Loucy (cell line): Measurements from ENCODE around the gene WASF3.
"Not testable (repeated sequence)": the region's sequence is repeated elsewhere in the genome, so short reads cannot be mapped to it uniquely, and the experiment has no call there.

Experiments used
- H2AFZ ChIP-seq: fragments of 200-600 bp; sonication (generic); 2 replicates; pipeline ENCODE4 v1.6.0; 2016; ENCODE audit warnings: antibody characterized with exemption, mild to moderate bottlenecking, low read length, moderate library complexity
- H3F3A ChIP-seq: fragments of 200-600 bp; 2 replicates; pipeline ENCODE4 v1.6.0; 2016; ENCODE audit warnings: antibody characterized with exemption, low read depth, mild to moderate bottlenecking
- H3K27me3 ChIP-seq: fragments of 200-600 bp; sonication (generic); 2 replicates; pipeline ENCODE4 v1.6.1; 2014; ENCODE audit warnings: low read length, mild to moderate bottlenecking; ENCODE audit not compliant: insufficient read depth, poor library complexity, severe bottlenecking
- H3K36me3 ChIP-seq: fragments of 200-600 bp; sonication (generic); 2 replicates; pipeline ENCODE4 v1.6.1; 2016; ENCODE audit warnings: low read length; ENCODE audit not compliant: insufficient read depth
- H3K4me1 ChIP-seq: fragments of 200-600 bp; sonication (generic); 2 replicates; pipeline ENCODE4 v1.5.1; 2014; ENCODE audit warnings: low read length, mild to moderate bottlenecking; ENCODE audit not compliant: insufficient read depth, poor library complexity, severe bottlenecking
- H3K4me2 ChIP-seq: fragments of 200-600 bp; sonication (generic); 2 replicates; pipeline ENCODE4 v1.6.0; 2014; ENCODE audit warnings: antibody characterized with exemption, low read length, low read depth, mild to moderate bottlenecking; ENCODE audit not compliant: poor library complexity, severe bottlenecking
- H3K4me3 ChIP-seq: fragments of 200-600 bp; sonication (generic); 2 replicates; pipeline ENCODE4 v1.5.1; 2014; ENCODE audit warnings: low read length, mild to moderate bottlenecking, mixed read lengths; ENCODE audit not compliant: poor library complexity, severe bottlenecking
- H3K79me2 ChIP-seq: fragments of 200-600 bp; sonication (generic); 2 replicates; pipeline ENCODE4 v1.6.1; 2014; ENCODE audit warnings: low read length; ENCODE audit not compliant: insufficient read depth
- H3K9ac ChIP-seq: fragments of 200-600 bp; sonication (generic); 2 replicates; pipeline ENCODE4 v1.6.0; 2014; ENCODE audit warnings: mild to moderate bottlenecking, low read depth, low read length, moderate library complexity; ENCODE audit not compliant: poor library complexity, severe bottlenecking
- H3K9me2 ChIP-seq: fragments of 200-600 bp; sonication (generic); replicated peaks from 2 replicates; pipeline ENCODE4 v1.6.1; 2016; ENCODE audit warnings: low read depth, low read length, mixed read lengths
- H3K9me3 ChIP-seq: fragments of 200-600 bp; sonication (generic); 2 replicates; pipeline ENCODE4 v1.6.1; 2014; ENCODE audit warnings: mild to moderate bottlenecking, antibody characterized with exemption, low read length, low read depth; ENCODE audit not compliant: insufficient read depth
- H4K20me1 ChIP-seq: fragments of 200-600 bp; sonication (generic); 2 replicates; pipeline ENCODE4 v1.6.0; 2014; ENCODE audit warnings: antibody characterized with exemption, low read length, mild to moderate bottlenecking; ENCODE audit not compliant: insufficient read depth, poor library complexity, severe bottlenecking
- CTCF ChIP-seq: fragments of 200-600 bp; sonication (generic); conservative IDR thresholded peaks from 2 replicates; pipeline ENCODE4 v1.5.1; 2014; ENCODE audit warnings: mild to moderate bottlenecking, antibody characterized with exemption, low read length
- EZH2phosphoT487 ChIP-seq: fragments of 200-600 bp; IDR thresholded peaks from 2 replicates; pipeline ENCODE4 v1.6.1; 2018; ENCODE audit warnings: antibody characterized with exemption, mild to moderate bottlenecking, moderate library complexity, borderline replicate concordance

The WASF3 gene

DNA sequence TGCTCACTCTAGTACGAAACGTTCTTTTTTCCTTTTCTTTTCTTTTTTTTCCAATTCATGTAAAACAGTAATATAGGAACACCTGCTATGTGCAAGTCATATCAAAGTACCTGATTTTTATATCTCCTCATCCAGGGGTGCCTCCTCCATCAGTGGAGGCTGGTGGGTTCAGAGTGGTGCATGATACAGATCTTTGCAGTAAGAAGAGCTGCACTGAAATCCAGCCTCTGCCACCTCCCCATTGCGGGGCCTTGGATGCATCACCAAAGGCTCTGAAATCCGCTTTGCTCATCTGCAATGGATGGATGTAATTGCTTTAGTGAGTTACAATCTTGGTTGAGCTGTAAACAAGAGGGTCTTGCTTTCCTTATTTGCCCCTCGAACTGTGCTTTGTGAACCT lies 164.8 kb downstream of the WASF3 start:
- H3K9me2 ChIP-seq: no peaks in the 10 kb centered on the region
- H3K27me3 ChIP-seq: no peaks in the 10 kb centered on the region
- no peaks in the 10 kb centered on the region for H3K79me2 ChIP-seq
- no peaks in the 10 kb centered on the region for H4K20me1 ChIP-seq
- H3K9ac ChIP-seq: peak overlapping the region; percentile 91
- no peaks in the 10 kb centered on the region for H3K9me3 ChIP-seq
- H3K4me1 ChIP-seq: peaks cover 54% of the 10 kb centered on the region
- H3K36me3 ChIP-seq: no peaks in the 10 kb centered on the region
- peak overlapping the region; percentile 69 for H3K4me3 ChIP-seq
- no peak overlapping the region for H2AFZ ChIP-seq
- H3F3A ChIP-seq: peaks cover 25% of the 10 kb centered on the region
- no peak for TF ChIP-seq EZH2phosphoT487
- no peak for TF ChIP-seq CTCF
- peak overlapping the region; percentile 89 for H3K4me2 ChIP-seq

GRCh38 chr13:26723620-26724019 lies 166.1 kb downstream of the WASF3 start:
- H3K9me3 ChIP-seq, H3K79me2 ChIP-seq, H3K9me2 ChIP-seq, H3K27me3 ChIP-seq, H3K4me2 ChIP-seq, H4K20me1 ChIP-seq, H3K36me3 ChIP-seq, H3K4me3 ChIP-seq, H3K9ac ChIP-seq, H2AFZ ChIP-seq: not testable (repeated sequence)
- Histone ChIP-seq H3K4me1 (peaks cover 44% of the 10 kb centered on the region), H3F3A (peaks cover 25% of the 10 kb centered on the region)

GRCh38 chr13:26726684-26727083 lies 169.2 kb downstream of the WASF3 start:
- H3K79me2 ChIP-seq: no peaks in the 10 kb centered on the region
- H3K27me3 ChIP-seq: no peaks in the 10 kb centered on the region
- no peak for TF ChIP-seq EZH2phosphoT487
- no peak for TF ChIP-seq CTCF
- no peaks in the 10 kb centered on the region for H3K36me3 ChIP-seq
- no peak overlapping the region for H3K9ac ChIP-seq
- H3K4me2 ChIP-seq: no peak overlapping the region
- H4K20me1 ChIP-seq: no peaks in the 10 kb centered on the region
- H3K4me3 ChIP-seq: no peak overlapping the region
- no peaks in the 10 kb centered on the region for H3K9me2 ChIP-seq
- peaks cover 18% of the 10 kb centered on the region for H3K4me1 ChIP-seq
- H3K9me3 ChIP-seq: no peaks in the 10 kb centered on the region
- no peak overlapping the region for H2AFZ ChIP-seq
- H3F3A ChIP-seq: peaks cover 8% of the 10 kb centered on the region

DNA sequence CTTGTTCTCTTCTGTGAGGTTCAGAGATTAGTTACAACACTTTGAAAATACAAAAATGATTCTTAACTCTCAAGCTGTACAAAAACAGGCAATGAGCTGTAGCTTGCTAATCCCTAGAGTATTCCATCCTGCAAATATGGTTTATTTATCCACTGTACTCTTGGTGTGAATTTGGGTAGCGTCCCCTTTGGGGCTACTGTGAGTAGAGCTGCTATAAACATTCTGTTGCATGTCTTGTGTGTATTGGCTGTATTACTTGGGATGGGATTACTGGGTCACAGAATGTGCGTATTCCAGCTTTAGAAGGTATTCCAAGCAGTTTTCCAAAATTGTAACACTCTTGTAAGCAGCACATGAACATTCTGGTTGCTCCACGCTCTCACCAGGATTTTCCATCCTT lies 169.6 kb downstream of the WASF3 start:
- Histone ChIP-seq H3K9me3 (no peaks in the 10 kb centered on the region), H3K9ac (no peak overlapping the region), H3K36me3 (no peaks in the 10 kb centered on the region), H4K20me1 (no peaks in the 10 kb centered on the region), H3K4me3 (no peak overlapping the region), H3K27me3 (no peaks in the 10 kb centered on the region), H2AFZ (no peak overlapping the region), H3K4me2 (no peak overlapping the region), H3K4me1 (peaks cover 13% of the 10 kb centered on the region), H3K9me2 (no peaks in the 10 kb centered on the region), H3K79me2 (no peaks in the 10 kb centered on the region), H3F3A (peaks cover 4% of the 10 kb centered on the region; the same call in 1 of the 2 replicates)
- TF ChIP-seq EZH2phosphoT487 (no peak), CTCF (no peak)
